GM12872 (cell line): ENCODE measurements around the gene PSORS1C1.

ENCODE experiments used
- CTCF ChIP-seq: IDR thresholded peaks from 3 replicates; pipeline ENCODE4 v1.5.1; 2011; ENCODE audit warnings: low read depth, mild to moderate bottlenecking, low read length, moderate library complexity; ENCODE audit not compliant: insufficient read depth

The PSORS1C1 gene

DNA sequence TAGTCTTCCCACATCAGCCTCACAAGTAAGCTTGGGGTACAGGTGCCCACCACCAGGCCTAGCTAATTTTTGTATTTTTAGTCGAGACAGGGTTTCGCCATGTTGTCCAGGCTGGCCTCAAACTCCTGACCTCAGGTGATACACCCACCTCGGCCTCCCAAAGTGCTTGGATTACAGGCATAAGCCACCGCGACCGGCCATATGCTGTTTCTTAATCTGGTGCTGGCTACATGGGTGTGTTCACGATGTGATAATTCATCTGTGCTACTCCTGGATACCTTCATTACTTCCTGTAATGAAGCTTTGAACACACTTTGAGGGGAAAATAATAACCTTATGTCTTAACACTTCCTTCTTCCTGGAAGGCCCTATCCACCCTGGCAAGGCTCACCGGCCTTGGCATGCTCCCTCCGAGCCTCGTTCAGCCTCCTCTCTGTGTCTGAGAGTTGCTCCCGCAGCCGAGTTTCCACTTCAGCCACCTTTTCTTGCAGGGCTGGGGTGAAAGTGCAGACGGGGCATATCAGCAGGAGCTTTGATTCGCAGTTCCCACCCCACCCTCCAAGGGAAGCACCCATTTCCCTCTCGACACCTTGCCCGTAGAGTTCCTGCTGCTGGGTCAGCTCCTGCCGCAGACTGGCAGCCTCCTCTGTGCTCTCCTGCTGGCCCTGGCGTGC, 29.8 kb downstream of the PSORS1C1 start:
- no peak for TF ChIP-seq CTCF

DNA sequence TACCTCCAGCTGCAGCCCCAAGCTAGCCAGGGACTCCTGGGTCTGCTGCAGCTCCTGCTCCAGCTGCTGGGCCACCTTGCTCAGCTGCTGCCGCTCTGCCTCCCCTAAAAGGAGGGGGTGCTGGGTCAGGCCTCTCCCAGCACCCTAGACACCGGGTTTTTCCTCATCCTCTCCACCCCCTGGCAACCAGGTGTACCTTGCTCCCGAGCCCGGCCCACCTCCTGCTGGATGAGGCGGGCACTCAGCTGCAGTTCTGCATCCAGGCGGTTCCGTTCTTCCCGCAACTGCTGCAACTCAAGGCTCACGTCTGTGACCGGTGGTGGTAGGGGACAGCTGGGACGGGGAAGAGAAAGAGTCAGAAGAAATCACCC, 30.4 kb downstream of the PSORS1C1 start:
- TF ChIP-seq CTCF: no peak

- TF ChIP-seq CTCF: no peak
These were observed 30.8 kb downstream of the PSORS1C1 start for GRCh38 chr6:31145386-31145785.

- no peak for TF ChIP-seq CTCF
These were observed 35.3 kb downstream of the PSORS1C1 start for GRCh38 chr6:31149827-31150447.

DNA sequence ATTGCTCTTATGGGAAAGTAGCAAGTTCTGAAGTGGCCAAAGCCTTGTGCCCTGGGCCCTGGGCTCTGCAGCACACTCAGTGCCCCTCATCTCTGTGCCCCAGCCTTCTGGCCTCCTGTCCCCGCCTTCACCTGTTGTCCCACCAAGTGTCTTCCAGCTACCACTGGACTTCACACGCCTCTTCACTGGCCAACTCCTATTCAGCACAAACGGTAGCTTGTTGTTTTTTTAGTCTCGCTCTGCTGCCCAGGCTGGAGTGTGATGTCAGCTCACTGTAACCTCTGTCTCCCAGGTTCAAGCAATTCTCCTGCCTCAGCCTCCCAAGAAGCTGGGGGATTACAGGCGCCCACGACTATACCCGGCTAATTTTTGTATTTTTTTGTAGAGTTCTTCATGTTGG, 38.2 kb downstream of the PSORS1C1 start:
- no peak for TF ChIP-seq CTCF

- TF ChIP-seq CTCF: no peak
These were observed 39.8 kb downstream of the PSORS1C1 start for GRCh38 chr6:31154436-31154835.

GRCh38 chr6:31156641-31157040, 42.0 kb downstream of the PSORS1C1 start:
- no peak for TF ChIP-seq CTCF
